ENCODE measurements around the gene KRT2. TPM values are rescaled to one million over a fixed set of nuclear protein-coding genes. Genes with fewer than 3 reads are reported as not detected.
"Not testable (repeated sequence)": the region's sequence is repeated elsewhere in the genome, so short reads cannot be mapped to it uniquely, and the experiment has no call there.

The KRT2 gene
- total RNA-seq, 1 experiment from 2014 or later = not detected

- no peak overlapping the region for H3K4me3 Mint-ChIP-seq (ENCODE audit: low read depth, unreplicated experiment)
- H3K4me1 Mint-ChIP-seq (ENCODE audit: low read depth, unreplicated experiment) = no peaks in the 10 kb centered on the region
- TF ChIP-seq CTCF (IDR thresholded peaks at IDR 0.05; ENCODE audit: unreplicated experiment) = no peak
- no peaks in the 10 kb centered on the region for H3K36me3 Mint-ChIP-seq (ENCODE audit: insufficient read depth, unreplicated experiment)
- H3K9me3 Mint-ChIP-seq (ENCODE audit: low read depth, unreplicated experiment) = no peaks in the 10 kb centered on the region
- intact Hi-C loops (cut with micrococcal nuclease; ENCODE audit: unreplicated experiment) = no loop called here
- no TSS peak for BruUV-seq (replicated peaks)
- CTCF ChIA-PET = no interaction called here
- no peaks in the 10 kb centered on the region for H3K27me3 Mint-ChIP-seq (ENCODE audit: unreplicated experiment)
- H3K27ac Mint-ChIP-seq (ENCODE audit: unreplicated experiment) = no peak overlapping the region
- DNase-seq = no peak
Measured at GRCh38 chr12:52670506-52670905, 18.5 kb upstream of the KRT2 start.

GRCh38 chr12:52669941-52670340 lies 17.9 kb upstream of the KRT2 start:
- H3K4me3 Mint-ChIP-seq (ENCODE audit: low read depth, unreplicated experiment); H3K4me1 Mint-ChIP-seq (ENCODE audit: low read depth, unreplicated experiment); H3K27me3 Mint-ChIP-seq (ENCODE audit: unreplicated experiment); H3K36me3 Mint-ChIP-seq (ENCODE audit: insufficient read depth, unreplicated experiment); H3K9me3 Mint-ChIP-seq (ENCODE audit: low read depth, unreplicated experiment); H3K27ac Mint-ChIP-seq (ENCODE audit: unreplicated experiment); CTCF ChIA-PET; DNase-seq; BruUV-seq (replicated peaks): not testable (repeated sequence)
- intact Hi-C loops (cut with micrococcal nuclease; ENCODE audit: unreplicated experiment) = loop anchor here (5.0 kb wide), 1 partner anchor 202 kb away; no protein-coding TSS in a partner anchor

DNA sequence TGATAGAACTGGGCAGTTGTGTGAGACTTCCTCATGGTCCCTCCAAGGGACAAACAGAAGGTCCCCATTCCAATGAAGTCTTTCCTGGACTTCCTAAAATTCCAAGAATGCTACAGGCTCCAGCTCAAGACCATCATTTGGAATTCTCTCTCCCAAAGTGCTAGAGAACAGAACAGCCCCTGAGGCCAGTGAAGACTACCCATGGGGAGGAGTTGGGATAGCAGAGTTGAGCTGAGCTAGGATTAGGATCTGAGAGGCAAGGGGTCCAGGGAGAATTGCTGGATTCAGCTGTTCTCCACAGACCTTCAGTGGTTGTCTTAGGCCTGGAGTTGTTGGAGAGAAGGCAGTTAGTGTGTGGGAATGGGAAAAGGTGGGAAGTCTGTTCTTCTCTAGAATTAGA lies 17.4 kb upstream of the KRT2 start:
- Mint-ChIP-seq H3K27me3 (ENCODE audit: unreplicated experiment) (no peaks in the 10 kb centered on the region), H3K4me3 (ENCODE audit: low read depth, unreplicated experiment) (no peak overlapping the region), H3K36me3 (ENCODE audit: insufficient read depth, unreplicated experiment) (no peaks in the 10 kb centered on the region), H3K9me3 (ENCODE audit: low read depth, unreplicated experiment) (no peaks in the 10 kb centered on the region), H3K4me1 (ENCODE audit: low read depth, unreplicated experiment) (no peaks in the 10 kb centered on the region), H3K27ac (ENCODE audit: unreplicated experiment) (no peak overlapping the region)
- CTCF ChIA-PET = no interaction called here
- BruUV-seq (replicated peaks) = no TSS peak
- no peak for TF ChIP-seq CTCF (IDR thresholded peaks at IDR 0.05; ENCODE audit: unreplicated experiment)
- intact Hi-C loops (cut with micrococcal nuclease; ENCODE audit: unreplicated experiment) = loop anchor here (5.0 kb wide), 1 partner anchor 203 kb away; no protein-coding TSS in a partner anchor
- no peak for DNase-seq

GRCh38 chr12:52667931-52668330 lies 15.9 kb upstream of the KRT2 start:
- CTCF ChIA-PET = interaction anchor here (1.6 kb wide), 1 partner anchor 203 kb away, joined by 5 read pairs; no protein-coding TSS in a partner anchor
- H3K4me3 Mint-ChIP-seq (ENCODE audit: low read depth, unreplicated experiment) = no peak overlapping the region
- H3K27ac Mint-ChIP-seq (ENCODE audit: unreplicated experiment) = no peak overlapping the region
- no peaks in the 10 kb centered on the region for H3K36me3 Mint-ChIP-seq (ENCODE audit: insufficient read depth, unreplicated experiment)
- H3K4me1 Mint-ChIP-seq (ENCODE audit: low read depth, unreplicated experiment) = no peaks in the 10 kb centered on the region
- no peaks in the 10 kb centered on the region for H3K27me3 Mint-ChIP-seq (ENCODE audit: unreplicated experiment)
- no TSS peak for BruUV-seq (replicated peaks)
- TF ChIP-seq CTCF (IDR thresholded peaks at IDR 0.05; ENCODE audit: unreplicated experiment) = no peak
- no peaks in the 10 kb centered on the region for H3K9me3 Mint-ChIP-seq (ENCODE audit: low read depth, unreplicated experiment)
- no peak for DNase-seq
- intact Hi-C loops (cut with micrococcal nuclease; ENCODE audit: unreplicated experiment) = loop anchor here (5.0 kb wide), 1 partner anchor 204 kb away; no protein-coding TSS in a partner anchor

GRCh38 chr12:52667509-52667908 lies 15.5 kb upstream of the KRT2 start:
- no peak for DNase-seq
- Mint-ChIP-seq H3K9me3 (ENCODE audit: low read depth, unreplicated experiment) (no peaks in the 10 kb centered on the region), H3K27ac (ENCODE audit: unreplicated experiment) (no peak overlapping the region), H3K4me3 (ENCODE audit: low read depth, unreplicated experiment) (no peak overlapping the region), H3K4me1 (ENCODE audit: low read depth, unreplicated experiment) (no peaks in the 10 kb centered on the region), H3K36me3 (ENCODE audit: insufficient read depth, unreplicated experiment) (no peaks in the 10 kb centered on the region), H3K27me3 (ENCODE audit: unreplicated experiment) (no peaks in the 10 kb centered on the region)
- CTCF ChIA-PET = interaction anchor here (1.1 to 1.6 kb wide), 3 partner anchors 193 to 206 kb away, joined by 3 to 5 read pairs (median 3); no protein-coding TSS in a partner anchor
- TF ChIP-seq CTCF (IDR thresholded peaks at IDR 0.05; ENCODE audit: unreplicated experiment) = no peak
- intact Hi-C loops (cut with micrococcal nuclease; ENCODE audit: unreplicated experiment) = loop anchor here (5.0 kb wide), 1 partner anchor 205 kb away; no protein-coding TSS in a partner anchor
- no TSS peak for BruUV-seq (replicated peaks)
